HTR-8/SVneo (cell line): ENCODE results near the gene TMEM59.
A peak's percentile ranks its signal among the peaks of the same experiment; 100 is the strongest.
"Not testable (repeated sequence)": the region's sequence is repeated elsewhere in the genome, so short reads cannot be mapped to it uniquely, and the experiment has no call there.

Experiments
- DNase-seq: peaks from one replicate; pipeline ENCODE4 v3.0.0; 2011; ENCODE audit warnings: low spot score, mixed read lengths; ENCODE audit not compliant: insufficient read length
- FAIRE-seq: peaks from 2 replicates; lab custom pipeline; 2011; peaks lifted over from hg19 to GRCh38; lab: Jason Lieb, UNC

Gene TMEM59, protein sequence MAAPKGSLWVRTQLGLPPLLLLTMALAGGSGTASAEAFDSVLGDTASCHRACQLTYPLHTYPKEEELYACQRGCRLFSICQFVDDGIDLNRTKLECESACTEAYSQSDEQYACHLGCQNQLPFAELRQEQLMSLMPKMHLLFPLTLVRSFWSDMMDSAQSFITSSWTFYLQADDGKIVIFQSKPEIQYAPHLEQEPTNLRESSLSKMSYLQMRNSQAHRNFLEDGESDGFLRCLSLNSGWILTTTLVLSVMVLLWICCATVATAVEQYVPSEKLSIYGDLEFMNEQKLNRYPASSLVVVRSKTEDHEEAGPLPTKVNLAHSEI

DNA sequence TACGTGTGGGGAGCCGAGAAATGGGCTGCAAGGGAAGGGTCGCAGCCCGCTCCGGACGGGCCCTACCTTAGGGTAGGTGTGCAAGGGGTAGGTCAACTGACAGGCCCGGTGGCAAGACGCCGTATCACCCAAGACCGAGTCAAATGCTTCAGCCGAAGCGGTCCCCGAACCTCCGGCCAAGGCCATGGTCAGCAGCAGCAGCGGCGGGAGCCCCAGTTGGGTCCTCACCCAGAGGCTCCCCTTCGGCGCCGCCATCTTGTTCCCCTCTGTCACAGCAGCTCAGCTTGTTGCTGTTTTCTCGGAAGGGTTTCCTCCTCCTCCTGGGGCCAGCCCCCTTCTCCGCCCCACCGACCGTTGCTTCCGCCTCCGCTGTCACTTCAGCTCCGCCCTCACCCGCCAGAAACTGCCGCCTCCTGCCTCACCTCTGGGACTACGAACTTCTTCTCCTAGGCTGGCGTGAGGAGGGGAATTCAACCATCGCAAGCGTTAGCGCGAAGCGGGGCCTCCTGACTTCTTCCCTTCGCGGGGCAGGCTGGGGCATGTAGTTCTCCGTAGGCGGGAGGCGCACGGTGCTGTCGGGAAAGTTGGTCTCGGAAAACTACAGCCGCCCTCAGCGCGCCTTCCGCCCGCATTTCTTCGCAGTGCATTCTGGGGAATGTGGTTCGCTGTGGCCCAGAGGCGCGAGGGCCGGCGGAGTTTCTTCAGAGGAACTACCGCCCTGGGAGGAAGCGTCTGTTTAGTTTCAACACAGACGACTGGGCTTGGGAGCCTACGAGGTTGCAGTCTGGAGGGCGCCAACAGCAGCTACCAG is at the start of gene TMEM59, which contains the start of gene TCEANC2:
TSS of gene TMEM59 (minus strand) at position 271 of the 811 bp plus-strand sequence. CDS start at position 255, 16 bp downstream.
TSS of gene TCEANC2 (plus strand) at position 675 of the 811 bp plus-strand sequence. CDS start 815 bp downstream, outside the sequence.
- DNase-seq = peak; percentile 92
- peak; percentile 86 for FAIRE-seq

DNA sequence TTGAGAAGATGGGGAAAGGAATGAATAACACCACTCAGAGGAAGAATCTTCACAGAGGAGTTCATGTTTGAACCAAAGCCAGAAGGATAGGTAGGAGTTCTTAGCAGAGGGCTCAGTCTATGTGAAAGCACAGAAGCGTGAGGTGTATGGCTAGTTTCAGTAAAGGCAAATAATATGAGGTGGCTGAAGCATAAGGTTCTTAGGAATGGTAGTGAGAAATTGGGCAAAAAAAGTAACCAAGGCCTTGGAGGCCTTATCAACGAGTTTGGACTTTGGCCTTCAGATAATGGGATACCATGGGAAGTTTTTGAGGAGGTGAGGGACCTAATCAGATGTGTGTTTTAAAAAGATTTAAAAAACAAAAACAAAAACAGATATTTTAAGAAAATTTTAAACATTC is 47.5 kb upstream of the TMEM59 start:
- FAIRE-seq = no peak

DNA sequence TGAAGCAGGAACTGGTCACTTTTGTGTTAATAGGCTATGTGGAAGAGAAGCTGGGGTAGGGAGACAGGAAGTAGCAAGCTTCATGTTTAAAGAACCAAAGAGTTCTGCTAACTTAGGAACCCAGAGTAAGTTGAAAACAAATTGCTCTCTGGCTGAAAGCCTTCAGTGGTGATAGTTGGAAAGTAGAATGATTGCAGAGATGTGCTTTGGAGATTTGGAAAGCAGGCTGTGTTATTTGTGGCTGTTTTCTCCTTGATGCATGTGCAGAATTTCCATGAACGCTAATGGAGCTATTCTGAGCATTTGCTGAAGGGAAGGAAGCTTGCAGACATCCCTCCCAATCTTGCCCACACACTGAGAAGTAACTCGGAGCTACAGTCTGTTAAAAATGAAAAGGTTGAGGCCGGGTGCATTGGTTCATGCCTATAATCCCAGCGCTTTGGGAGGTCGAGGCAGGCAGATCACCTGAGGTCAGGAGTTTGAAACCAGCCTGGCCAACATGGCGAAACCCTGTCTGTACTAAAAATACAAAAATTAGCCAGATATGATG is 46.1 kb upstream of the TMEM59 start:
- DNase-seq = no peak
- no peak for FAIRE-seq

More for the DNA sequence above, 47.5 kb upstream of the TMEM59 start:
- no peak for DNase-seq

DNA sequence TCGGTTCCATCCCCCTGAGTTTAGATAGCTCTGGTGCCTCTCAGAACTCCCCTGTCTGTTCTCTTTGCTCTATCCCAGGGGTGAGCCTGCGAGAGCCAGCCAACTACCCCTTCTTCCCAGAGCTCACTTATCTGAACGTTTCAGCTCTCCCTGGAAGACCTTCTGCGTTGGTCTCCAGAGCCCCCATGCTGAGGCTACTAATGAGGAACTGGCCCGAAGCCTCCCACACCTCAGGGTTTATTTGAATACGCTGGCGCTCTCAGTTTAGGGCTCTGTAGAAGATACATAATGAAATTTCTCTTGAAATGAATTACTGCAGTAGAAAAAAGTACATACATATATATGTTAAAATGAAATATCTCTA is 43.9 kb upstream of the TMEM59 start:
- FAIRE-seq (no peak), DNase-seq (no peak)

DNA sequence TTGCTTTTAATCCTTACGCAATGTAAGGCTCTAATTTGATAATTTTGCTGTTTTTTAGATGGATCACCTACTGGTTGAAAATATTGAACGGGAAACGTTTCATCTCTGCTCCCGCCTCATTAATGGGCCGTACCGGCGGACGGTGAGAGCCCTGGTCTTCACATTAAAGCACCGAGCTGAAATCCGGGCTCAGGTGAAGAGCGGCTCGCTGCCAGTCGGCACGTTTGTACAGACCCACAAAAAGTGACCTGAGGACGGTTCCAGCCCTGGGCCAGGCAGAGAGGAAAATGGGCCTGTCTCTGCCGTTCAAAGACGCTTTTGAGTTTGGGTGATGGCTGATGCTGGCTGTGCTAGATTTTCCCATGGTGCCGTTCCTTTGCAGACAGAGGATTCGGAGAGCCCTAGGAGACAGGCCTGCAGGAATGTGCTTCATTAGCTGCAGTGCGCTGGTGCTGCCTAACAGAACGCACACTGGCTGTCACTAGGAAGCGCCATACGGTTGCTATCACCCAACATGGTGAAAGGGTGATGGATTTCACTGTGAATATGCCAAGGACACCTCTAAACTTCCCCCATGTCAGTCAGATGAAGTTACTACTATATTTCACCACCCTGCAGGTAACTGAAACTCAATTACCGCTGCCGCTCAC is 43.3 kb upstream of the TMEM59 start:
- no peak for FAIRE-seq
- DNase-seq = no peak

DNA sequence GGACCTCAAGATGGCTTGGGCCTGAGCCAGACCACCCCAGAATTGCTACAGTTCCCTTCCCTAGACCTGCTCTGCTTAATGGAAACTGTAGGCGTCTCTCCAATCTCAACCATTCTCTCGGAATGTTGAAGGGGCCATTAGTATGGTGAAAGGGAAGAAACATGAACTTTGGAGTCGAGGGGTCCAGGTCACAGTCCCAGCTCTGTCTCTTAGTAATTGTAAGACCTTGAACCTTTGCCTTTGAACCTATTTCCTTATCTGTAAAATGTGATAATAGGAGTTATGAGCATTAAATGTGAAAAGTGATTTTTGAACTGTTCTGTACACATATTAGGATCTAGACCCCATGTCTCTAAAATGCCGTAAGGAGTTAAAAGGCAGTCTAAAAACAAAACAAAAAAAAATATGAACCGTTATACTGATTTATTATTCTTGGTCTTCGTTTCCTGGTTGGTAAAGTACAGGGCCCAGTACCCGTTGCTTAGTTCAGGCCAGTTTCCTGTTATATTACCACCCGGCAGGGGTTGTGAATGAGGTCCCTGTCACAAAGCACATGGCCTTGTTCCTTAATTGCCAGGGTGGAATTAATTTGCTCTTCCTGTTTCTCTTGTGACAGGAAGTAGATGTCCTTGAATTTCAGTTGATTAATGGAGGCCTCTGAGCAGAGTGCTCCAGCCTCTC is 42.7 kb upstream of the TMEM59 start:
- no peak for DNase-seq
- FAIRE-seq = no peak

DNA sequence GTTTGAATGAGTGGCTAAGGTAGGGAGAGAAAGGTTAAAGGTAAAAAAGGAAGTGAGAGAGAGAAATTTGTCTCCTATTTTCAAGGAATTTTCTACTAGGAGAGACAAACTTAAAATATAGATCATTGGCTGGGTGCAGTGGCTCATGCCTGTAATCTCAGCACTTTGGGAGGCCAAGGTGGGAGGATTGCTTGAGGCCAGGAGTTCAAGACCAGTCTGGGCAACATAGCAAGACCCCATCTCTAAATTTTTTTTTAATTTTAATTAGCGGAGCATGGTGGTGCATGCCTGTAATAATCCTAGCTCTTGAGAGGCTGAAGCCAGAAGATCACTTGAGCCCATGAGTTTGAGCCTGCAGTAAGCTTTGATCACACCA is 41.7 kb upstream of the TMEM59 start:
- not testable (repeated sequence) for FAIRE-seq, DNase-seq

DNA sequence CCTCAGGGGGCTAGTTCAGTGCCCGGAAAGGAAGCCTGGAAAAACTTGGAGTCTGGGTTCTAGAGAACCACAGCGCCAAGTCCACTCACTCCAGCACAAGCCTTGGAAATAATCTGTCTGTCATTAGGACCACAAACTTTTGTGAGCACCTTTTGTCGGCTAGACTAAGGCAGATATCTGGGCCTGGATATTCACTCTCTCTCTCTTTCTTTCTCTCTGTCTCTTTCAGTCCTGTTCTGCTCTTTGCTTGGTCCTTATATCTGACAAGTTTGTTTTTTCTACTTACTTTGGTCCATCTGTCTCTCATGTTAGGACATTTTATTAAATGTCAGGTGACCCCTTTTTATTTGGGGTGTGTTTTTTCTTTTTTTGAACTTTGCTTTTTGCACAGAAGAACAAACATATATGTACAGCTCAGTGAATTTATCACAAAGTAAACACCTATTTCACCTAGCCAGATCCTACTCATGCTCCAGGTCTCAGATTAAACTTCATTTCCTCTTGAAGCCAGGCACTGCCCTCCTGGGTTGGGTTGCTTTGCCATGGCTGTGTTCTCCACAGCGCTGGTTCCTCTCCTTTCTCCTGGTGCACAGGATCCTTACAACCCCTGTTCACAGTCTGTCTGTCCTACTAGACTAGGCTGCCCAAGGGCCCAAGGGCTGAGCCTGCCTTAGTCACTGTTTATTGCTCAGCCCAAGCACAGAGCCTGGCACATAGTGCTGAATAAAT is 41.2 kb upstream of the TMEM59 start:
- DNase-seq (no peak), FAIRE-seq (no peak)

DNA sequence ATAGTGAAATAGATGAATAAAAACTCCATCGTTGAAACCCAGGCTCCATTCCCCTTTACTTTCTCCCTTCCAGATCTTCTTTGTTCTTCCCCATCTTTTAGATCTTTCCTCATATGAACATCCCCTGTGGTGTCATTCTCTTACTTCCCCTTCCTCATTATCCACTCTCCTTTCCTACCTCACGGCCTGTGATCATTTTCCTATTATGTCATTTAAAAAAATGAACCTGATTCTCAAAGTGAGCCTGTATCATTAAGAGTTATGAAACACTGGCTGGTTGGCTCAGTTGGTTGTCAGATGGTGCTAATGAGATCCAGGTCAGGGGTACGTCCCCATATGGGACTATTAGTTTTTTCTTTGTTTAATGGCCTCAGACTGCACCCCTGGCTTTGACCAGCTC is 38.7 kb upstream of the TMEM59 start:
- no peak for FAIRE-seq
- DNase-seq = no peak

DNA sequence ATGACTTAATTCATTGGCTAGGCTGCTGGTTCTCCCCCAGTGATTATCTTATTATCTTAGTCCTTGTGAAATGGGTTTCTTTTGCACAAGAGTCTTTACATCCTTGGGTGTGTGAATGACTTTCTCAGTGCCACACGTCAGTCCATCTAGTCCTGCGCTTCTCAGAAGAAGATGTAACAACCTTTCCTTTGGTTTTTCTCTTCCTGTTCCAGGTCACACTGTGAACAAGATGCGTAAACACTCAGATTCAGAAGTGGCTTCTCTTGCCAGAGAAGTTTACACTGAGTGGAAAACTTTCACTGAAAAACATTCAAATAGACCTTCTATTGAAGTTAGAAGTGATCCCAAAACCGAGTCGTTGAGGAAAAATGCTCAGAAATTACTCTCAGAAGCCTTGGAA is 35.4 kb upstream of the TMEM59 start:
- DNase-seq = no peak
- FAIRE-seq = no peak

DNA sequence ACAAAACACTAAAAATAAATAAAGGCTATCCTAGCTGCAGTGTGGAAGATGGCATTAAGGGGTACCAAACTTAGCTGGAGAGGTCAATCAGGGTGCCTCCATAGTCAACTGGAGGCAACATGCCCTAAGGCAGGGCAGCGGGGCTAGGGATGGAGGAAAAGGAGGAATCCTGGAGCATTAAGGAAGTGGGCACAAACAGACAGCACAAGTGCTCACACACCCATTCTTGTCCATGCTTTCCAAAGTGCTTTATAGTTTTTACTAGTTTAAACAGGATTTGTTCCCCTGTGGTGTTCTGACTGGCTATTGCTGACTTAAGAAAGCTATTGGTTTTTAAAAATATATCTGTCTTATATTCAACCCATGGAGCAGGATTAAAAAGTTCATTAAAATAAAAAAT is 33.8 kb upstream of the TMEM59 start:
- DNase-seq = no peak
- FAIRE-seq = no peak

DNA sequence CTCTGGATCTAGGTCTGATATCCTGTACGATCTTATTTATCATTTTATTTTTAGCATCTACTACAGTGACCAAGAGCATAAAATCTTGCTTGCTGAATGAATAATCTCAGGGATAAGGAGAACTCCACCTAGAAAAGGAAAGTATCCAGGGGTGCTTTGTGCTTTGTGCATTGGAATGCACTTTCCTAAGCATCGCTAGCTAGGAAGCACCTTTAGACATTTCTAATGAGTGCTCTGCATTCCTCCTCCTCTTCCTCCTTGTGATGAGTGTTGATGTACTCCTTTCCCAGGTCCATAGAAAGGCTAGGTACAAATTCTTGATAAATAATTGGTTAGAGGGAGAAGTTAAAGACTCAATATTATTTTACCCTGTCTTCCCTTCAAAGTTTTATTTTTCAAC is 31.8 kb upstream of the TMEM59 start:
- FAIRE-seq = no peak
- no peak for DNase-seq

DNA sequence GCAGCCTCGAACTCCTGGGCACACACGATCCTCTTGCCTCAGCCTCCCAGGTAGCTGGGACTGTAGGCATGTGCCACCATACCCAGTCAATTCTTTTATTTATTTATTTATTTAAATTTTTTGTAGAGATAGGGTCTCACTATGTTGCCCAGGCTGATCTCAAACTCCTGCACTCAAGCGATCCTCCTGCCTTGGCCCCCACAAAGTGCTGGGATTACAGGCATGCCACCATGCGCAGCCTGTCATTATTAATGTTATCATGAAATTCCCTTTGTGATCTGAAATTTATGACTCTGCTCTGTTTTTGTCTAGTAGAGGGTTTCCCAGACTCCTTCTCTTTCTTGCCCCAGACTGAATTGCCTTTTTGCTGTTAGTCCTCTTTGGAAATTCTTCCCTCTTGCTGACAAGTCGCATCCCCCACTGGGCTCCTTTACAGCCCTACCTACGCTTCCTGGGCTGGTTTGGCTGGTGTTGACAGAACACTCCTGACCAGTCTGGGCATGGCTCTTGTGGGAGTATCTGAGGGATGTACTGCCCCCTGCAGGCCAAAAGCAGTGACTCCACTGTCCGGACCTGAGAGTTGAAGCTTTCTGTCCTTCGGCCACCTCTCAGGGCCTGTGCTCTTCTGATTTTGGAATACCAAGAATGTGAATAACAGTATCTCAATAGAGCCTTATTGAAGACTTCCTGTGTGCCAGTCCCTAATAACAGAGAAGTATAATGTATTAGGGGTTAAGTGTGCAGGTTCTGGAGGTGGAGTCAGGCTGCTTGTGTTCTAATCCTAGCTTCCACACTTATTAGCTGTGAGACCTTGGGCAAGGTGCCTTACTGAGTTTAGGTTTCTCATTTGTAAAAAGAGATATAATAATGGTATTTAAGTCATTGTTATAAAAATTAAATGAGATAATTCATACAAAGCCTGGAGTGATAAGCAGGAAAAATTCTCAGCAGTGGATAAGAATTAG is 28.6 kb upstream of the TMEM59 start:
- FAIRE-seq = no peak

DNA sequence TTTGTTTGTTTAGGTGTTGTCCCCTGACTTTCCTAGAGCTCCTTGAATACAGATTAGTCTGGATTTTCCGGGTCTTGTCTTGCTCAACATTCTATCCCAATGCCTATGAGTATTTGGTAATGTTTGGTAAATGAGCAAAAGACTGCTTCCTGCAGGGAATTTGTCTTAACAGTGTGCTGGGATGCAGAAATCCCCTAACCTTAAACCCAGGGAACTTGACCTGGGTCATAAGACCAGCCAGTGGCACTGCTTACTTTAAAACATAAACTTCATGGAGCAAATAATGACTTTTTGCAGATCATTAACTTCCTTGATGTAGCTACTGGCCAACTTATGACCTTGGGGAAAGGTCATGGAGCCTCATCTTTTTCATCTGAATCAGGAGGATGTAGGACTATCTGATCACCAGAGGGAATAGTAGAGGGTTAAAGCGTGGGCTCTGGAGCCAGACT is 27.6 kb upstream of the TMEM59 start:
- FAIRE-seq (no peak), DNase-seq (no peak)

More for the DNA sequence above, 28.6 kb upstream of the TMEM59 start:
- peak; percentile 49 for DNase-seq

DNA sequence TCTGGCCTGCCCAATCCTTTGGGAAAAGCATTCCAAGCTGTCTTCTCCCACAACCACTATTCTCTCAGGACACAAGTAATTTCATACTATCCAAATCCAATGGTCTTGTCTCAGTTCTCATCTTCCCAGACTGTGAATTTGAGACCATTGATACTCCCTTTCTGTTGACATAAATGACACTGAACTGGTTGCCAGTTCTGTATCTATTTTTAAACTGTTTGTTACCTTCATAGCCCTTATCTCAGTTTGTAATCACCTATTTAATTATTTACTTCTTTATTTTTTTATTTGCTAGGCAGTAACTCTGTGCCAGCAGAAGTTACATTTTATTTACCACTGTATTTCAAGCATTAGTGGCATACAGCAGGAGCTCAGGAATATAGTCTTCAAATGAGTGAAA is 24.4 kb upstream of the TMEM59 start:
- FAIRE-seq = no peak
- no peak for DNase-seq

DNA sequence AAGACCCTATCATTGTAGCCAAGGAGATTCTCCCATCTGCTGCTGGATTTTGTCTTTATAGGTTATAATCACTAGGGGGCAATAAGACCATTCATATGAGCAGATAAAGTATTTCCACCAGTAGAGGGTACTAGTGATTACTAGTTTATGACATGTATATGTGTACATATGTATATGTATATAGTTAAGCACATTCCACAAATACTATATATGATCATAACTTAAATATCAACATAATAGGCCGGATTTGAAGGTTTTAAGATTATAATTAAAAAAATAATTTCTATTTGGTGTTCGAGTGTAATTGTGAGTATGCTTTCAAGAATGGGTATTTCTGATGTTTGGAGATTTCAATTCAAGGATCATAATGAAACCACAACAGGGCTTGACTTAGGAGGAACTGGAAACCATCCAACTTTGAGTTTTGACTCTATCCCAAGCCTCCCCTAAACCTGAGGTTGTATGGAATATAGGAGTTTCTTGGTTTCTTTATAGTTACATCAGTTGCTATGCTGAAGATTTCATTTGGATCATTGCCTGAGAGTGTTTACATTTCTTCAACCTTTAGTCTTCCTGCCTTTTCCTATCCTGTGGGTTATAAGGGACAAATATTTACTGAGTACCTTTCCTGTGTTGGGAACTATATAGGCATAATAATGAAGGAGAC is 17.3 kb upstream of the TMEM59 start:
- FAIRE-seq (peak; percentile 73), DNase-seq (peak; percentile 63)

DNA sequence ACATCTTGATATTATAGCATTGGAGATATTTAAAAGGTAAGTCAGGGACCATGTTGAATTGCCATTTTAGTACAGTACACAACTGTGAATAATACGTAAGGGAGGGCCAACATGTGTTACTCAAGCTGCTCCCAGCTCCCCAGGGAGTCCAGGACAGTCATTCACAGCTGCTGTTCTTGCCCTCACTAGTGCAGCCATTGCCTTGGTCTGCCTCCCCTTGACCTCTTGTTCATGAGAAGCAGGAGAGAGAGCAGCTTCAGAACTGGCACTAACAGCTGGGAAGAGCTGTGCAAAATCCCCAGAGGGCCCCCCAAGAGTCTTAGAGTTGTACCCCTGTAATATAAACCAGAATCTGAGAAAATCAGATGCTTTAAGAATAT is 16.8 kb upstream of the TMEM59 start:
- no peak for FAIRE-seq
- DNase-seq = no peak

DNA sequence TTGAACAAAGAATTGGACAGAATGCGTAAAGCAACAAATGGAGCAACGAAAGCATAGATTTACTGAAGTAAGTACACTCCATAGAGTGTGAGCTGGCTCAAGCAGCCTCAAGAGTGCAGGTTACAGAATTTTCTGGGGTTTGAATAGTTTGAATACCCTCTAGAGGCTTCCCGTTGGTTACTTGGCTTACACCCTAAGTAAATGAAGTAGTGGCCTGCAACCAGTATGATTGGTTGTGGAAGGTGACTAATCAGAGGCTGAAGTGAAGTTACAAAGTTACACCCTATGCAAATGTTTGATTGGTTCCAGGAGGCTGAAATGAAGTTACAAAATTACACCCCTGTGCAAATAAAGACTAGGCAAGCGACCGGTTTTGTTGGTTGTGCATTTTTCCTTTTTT is 11.3 kb upstream of the TMEM59 start:
- FAIRE-seq (no peak), DNase-seq (no peak)
